Thoracic aorta (tissue), 2 donors: ENCODE results near the gene INTS15. TPM values are rescaled to one million over a fixed set of nuclear protein-coding genes. Genes with fewer than 3 reads are reported as not detected.

Experiments used
- ATAC-seq: fragments of 150-250 bp; one replicate; pipeline ENCODE4 v1.8.0; 2017; ENCODE audit warnings: low read depth; ENCODE audit not compliant: insufficient number of reproducible peaks, low FRiP score
- DNase-seq: peaks from one replicate; pipeline ENCODE4 v3.0.0-alpha.2; 2020; ENCODE audit warnings: low spot score
- H3K27ac ChIP-seq, 2 donors: fragments of 200-600 bp; sonication (generic); 1 replicate in 1 of 2; 2 replicates in 1 of 2; pipeline ENCODE4 v1.5.1; 2016; ENCODE audit warnings: mild to moderate bottlenecking in 2 of 2, moderate library complexity in 2 of 2
- H3K27me3 ChIP-seq: fragments of 200-600 bp; sonication (generic); replicated peaks from 2 replicates; pipeline ENCODE4 v1.6.0; 2016; ENCODE audit warnings: mild to moderate bottlenecking; ENCODE audit not compliant: insufficient read depth
- H3K36me3 ChIP-seq: fragments of 200-600 bp; sonication (generic); one replicate; pipeline ENCODE4 v1.5.1; 2016
- H3K4me1 ChIP-seq, 2 donors: fragments of 200-600 bp; sonication (generic); 1 replicate in 1 of 2; 2 replicates in 1 of 2; pipeline versions ENCODE4 v1.5.1 to v1.6.0; 2016; ENCODE audit warnings: low read depth in 2 of 2, mild to moderate bottlenecking in 1 of 2; ENCODE audit not compliant: control insufficient read depth in 1 of 2
- H3K4me3 ChIP-seq: fragments of 200-600 bp; sonication (generic); 2 replicates; pipeline ENCODE4 v1.5.1; 2016; ENCODE audit warnings: mild to moderate bottlenecking
- H3K9me3 ChIP-seq: fragments of 200-600 bp; sonication (generic); 2 replicates; pipeline ENCODE4 v1.5.1; 2016
- total RNA-seq, 2 donors: library from RNA; depleted of rRNA; stranded (reverse); fragments of >200 nt; gene quantifications; one replicate each; pipeline versions ENCODE4 v1.1.0 to v1.2.3, GENCODE V29; 2016
- TF ChIP-seq, protein P1 (sequence below): fragments of 200-600 bp; sonication (generic); IDR thresholded peaks from one replicate; pipeline ENCODE4 v1.5.1; 2019; ENCODE audit warnings: antibody characterized with exemption

INTS15 gene
- total RNA-seq, 2 donors from 2014 or later = 37.2 to 45.4 TPM

DNA sequence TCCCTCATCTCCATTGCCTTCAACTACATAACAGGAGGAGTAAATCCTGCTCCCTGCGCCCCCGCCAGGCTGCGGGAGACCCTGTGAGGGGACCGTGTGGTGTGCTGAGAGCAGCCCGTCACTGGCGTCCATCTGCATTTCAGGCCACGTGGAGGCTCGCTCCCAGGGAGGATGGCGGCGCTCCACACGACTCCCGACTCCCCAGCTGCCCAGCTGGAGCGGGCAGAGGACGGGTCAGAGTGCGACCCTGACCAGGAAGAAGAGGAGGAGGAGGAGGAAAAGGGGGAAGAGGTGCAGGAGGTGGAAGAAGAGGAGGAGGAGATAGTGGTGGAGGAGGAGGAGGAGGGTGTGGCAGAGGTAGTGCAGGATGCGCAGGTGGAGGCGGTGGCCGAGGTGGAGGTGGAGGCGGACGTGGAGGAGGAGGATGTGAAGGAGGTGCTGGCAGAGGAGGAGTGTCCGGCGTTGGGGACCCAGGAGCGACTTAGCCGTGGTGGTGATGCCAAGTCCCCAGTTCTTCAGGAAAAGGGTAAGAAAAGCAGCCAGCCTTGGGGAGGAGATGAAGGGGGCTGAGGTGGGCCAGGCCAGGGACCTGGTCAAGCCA is 52.5 kb downstream of the INTS15 start:
- no peak for DNase-seq
- ATAC-seq = no peak
- Histone ChIP-seq H3K27ac (no peak overlapping the region), H3K27me3 (no peaks in the 10 kb centered on the region), H3K4me3 (no peak overlapping the region), H3K9me3 (no peaks in the 10 kb centered on the region), H3K4me1 (peaks cover 9 to 11% of the 10 kb centered on the region in 2 donors), H3K36me3 (peaks cover 43% of the 10 kb centered on the region)
- TF ChIP-seq, protein P1, sequence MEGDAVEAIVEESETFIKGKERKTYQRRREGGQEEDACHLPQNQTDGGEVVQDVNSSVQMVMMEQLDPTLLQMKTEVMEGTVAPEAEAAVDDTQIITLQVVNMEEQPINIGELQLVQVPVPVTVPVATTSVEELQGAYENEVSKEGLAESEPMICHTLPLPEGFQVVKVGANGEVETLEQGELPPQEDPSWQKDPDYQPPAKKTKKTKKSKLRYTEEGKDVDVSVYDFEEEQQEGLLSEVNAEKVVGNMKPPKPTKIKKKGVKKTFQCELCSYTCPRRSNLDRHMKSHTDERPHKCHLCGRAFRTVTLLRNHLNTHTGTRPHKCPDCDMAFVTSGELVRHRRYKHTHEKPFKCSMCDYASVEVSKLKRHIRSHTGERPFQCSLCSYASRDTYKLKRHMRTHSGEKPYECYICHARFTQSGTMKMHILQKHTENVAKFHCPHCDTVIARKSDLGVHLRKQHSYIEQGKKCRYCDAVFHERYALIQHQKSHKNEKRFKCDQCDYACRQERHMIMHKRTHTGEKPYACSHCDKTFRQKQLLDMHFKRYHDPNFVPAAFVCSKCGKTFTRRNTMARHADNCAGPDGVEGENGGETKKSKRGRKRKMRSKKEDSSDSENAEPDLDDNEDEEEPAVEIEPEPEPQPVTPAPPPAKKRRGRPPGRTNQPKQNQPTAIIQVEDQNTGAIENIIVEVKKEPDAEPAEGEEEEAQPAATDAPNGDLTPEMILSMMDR = no peak

DNA sequence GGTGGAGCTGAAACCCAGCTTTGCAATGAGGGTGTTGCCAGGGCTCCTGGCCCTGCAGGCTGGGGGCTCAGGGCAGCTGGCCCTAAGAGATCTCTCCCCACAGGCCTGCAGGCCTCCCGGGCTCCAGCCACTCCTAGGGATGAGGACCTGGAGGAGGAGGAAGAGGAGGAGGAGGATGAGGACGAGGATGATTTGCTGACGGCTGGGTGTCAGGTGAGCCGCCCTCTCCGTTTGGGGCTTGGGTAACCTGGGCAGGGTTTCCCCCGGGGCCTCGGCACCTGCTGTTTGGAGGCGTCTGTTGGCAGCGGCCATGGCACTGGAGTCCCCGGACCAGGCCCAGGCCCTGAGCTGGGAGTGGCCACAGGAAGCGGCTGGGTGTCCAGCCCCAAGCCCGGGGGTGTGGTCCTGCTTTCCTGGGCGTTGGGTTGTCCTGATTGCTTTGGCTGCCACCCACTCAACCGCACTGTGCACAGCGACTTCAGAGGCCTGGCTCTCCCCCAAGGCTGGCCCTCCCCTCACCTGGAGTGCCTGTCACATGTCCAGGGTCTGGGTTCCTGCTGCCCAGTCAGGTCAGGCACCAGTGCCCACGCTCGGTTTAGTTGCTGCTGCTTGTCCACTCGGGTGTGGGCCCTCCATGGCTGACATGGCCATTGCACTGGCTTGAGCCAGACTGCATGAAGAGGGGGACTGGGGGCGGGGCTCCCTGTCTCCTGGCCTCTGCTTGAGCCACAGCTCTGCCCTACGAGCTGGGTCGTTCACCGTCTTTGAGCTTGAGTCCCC is 53.2 kb downstream of the INTS15 start:
- TF ChIP-seq, protein P1 = no peak
- no peak overlapping the region for H3K27ac ChIP-seq
- no peak for ATAC-seq
- DNase-seq = no peak
- no peaks in the 10 kb centered on the region for H3K27me3 ChIP-seq
- H3K4me3 ChIP-seq = no peak overlapping the region
- H3K9me3 ChIP-seq = no peaks in the 10 kb centered on the region
- H3K36me3 ChIP-seq = peaks cover 43% of the 10 kb centered on the region
- H3K4me1 ChIP-seq = peaks cover 6 to 7% of the 10 kb centered on the region in 2 donors

DNA sequence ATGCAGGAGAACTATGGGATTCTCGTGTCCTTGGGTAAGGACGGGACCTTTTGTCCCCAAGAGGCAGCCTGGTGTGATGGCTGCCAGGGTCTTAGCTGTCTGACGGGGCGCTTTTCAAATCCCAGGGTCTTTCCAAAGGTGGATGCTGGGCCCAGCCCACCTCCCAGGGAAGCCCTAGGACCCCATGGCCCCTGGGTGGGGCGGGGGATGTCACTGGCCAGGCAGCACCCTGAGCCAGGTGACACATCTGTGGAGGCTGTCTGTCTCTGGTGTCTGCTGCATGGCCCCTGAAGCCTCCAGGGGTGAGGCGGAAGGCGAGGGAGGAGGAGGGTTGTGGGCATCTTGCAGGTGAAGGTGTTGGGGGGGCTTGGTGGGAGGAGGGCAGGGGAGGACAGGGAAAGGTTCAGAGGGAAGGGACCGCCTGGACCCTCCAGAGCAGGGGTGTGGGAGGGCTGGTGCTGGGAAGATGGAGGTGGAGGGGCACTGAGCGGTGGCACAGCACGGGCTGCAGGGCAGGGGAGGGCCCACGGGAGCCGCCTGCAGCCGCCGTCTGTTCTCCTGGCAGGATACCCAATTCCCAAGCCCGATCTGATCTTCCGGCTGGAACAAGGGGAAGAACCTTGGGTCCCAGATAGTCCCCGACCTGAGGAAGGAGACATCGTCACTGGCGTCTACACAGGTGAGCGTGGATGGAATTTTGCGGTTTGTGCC is 54.2 kb downstream of the INTS15 start:
- peaks cover 43% of the 10 kb centered on the region for H3K36me3 ChIP-seq
- H3K4me3 ChIP-seq = no peak overlapping the region
- TF ChIP-seq, protein P1 = no peak
- H3K4me1 ChIP-seq = no peaks in the 10 kb centered on the region
- no peak overlapping the region for H3K27ac ChIP-seq
- no peaks in the 10 kb centered on the region for H3K27me3 ChIP-seq
- DNase-seq (no peak), ATAC-seq (no peak)
- no peaks in the 10 kb centered on the region for H3K9me3 ChIP-seq

DNA sequence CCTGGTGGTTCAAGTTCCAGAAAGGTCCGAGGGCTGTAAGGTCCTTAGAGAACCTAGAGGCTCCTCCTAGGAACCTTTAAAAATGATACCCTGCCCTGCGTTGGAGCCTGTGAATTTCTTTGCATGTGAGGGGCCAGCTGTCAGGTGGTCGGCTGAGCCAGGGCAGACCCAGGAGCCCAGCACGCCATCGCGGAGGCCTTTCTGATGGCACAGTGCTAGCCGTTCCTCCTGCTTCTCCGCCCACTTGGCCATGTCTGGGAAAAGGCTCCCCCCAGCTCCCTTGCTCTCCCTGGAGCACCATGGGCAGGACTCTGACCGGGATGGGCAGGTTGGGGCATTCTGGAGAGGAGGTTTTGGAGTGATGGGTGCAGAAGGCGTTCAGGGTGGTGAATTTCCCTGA is 54.9 kb downstream of the INTS15 start:
- no peak overlapping the region for H3K27ac ChIP-seq

More for the DNA sequence above, 54.9 kb downstream of the INTS15 start:
- ATAC-seq (no peak), DNase-seq (no peak)
- H3K36me3 ChIP-seq = peaks cover 47% of the 10 kb centered on the region
- H3K4me1 ChIP-seq = no peaks in the 10 kb centered on the region
- H3K4me3 ChIP-seq = no peak overlapping the region
- H3K9me3 ChIP-seq = no peaks in the 10 kb centered on the region
- TF ChIP-seq, protein P1 = no peak
- no peaks in the 10 kb centered on the region for H3K27me3 ChIP-seq
